Kidney (tissue), 14 donors: ENCODE results near the gene PDE6B. TPM values are rescaled to one million over a fixed set of nuclear protein-coding genes. Genes with fewer than 3 reads are reported as not detected.

Experiments
- DNase-seq, 5 donors: peaks; one replicate each; pipeline ENCODE4 v3.0.0-alpha.2; 2013 to 2020
- FAIRE-seq: peaks from 2 replicates; lab custom pipeline; 2012; peaks lifted over from hg19 to GRCh38; lab: Jason Lieb, UNC
- H3K27ac ChIP-seq, 2 donors: one replicate each; pipeline ENCODE4 v1.7.0; 2013; ENCODE audit warnings: low read depth in 2 of 2, low read length in 2 of 2, inconsistent platforms in 1 of 2
- H3K27me3 ChIP-seq: one replicate; pipeline ENCODE4 v1.7.1; 2013; ENCODE audit warnings: low read length, inconsistent platforms; ENCODE audit not compliant: control insufficient read depth, insufficient read depth
- H3K36me3 ChIP-seq, 3 donors: one replicate each; pipeline versions ENCODE4 v1.7.0 to v1.7.1; 2013; ENCODE audit warnings: low read length in 3 of 3, control low read depth in 1 of 3, inconsistent platforms in 1 of 3; ENCODE audit not compliant: insufficient read depth in 3 of 3, control insufficient read depth in 2 of 3
- H3K4me1 ChIP-seq, 3 donors: one replicate each; pipeline versions ENCODE4 v1.7.0 to v1.7.1; 2013; ENCODE audit warnings: low read length in 3 of 3, inconsistent platforms in 1 of 3, low read depth in 1 of 3; ENCODE audit not compliant: control insufficient read depth in 2 of 3, insufficient read depth in 2 of 3
- H3K4me3 ChIP-seq, 3 donors: one replicate each; pipeline versions ENCODE4 v1.7.0 to v1.8.1; 2013; ENCODE audit warnings: low read length in 3 of 3, control low read depth in 1 of 3, inconsistent platforms in 1 of 3
- H3K9ac ChIP-seq, 3 donors: one replicate each; pipeline versions ENCODE4 v1.7.0 to v1.7.1; 2013; ENCODE audit warnings: low read length in 3 of 3, control low read depth in 1 of 3, inconsistent platforms in 1 of 3
- H3K9me3 ChIP-seq, 3 donors: one replicate each; pipeline versions ENCODE4 v1.7.0 to v1.7.1; 2013; ENCODE audit warnings: low read length in 3 of 3, control low read depth in 1 of 3, inconsistent platforms in 1 of 3; ENCODE audit not compliant: control insufficient read depth in 2 of 3, insufficient read depth in 1 of 3
- intact Hi-C: fragments of 100-400 bp; cut with DNase I; formaldehyde crosslinking; loops from one replicate; pipeline ENCODE4 v1.11.1; 2022
- polyA plus RNA-seq: library from polyadenylated mRNA; stranded (reverse); fragments of 350-450 nt; fragmentation: Illumina TruSeq; extraction: RNeasy Lipid Tissue Mini Kit (QIAGEN cat#74804); gene quantifications from one replicate; pipeline ENCODE4 v1.2.3, GENCODE V29; 2014; ENCODE audit warnings: low read depth, low replicate concordance; ENCODE audit not compliant: insufficient read depth
- total RNA-seq: library from RNA; stranded (reverse); fragmentation: NEBNext Ultra II Directional; extraction: Animal tissue kit (Norgen Biotek cat#: 25700); gene quantifications from one replicate; pipeline ENCODE4 v1.2.1, GENCODE V29; 2021
- TF ChIP-seq, protein P1 (sequence below): IDR thresholded peaks from 3 replicates; pipeline ENCODE4 v1.5.1; 2012; ENCODE audit warnings: mild to moderate bottlenecking, moderate library complexity, borderline replicate concordance; ENCODE audit not compliant: insufficient read depth; ENCODE audit errors: extremely low read depth
- donor health status: control.
- donor health status: control.
- donor health status: control.
- donor health status: control.
- donor health status: control.
- donor health status: DM: yes; HTN: yes; CAD: no.
- donor health status: Normal renal cell carcinoma (clear cell type).

The PDE6B gene
- total and polyA plus RNA-seq, 2 donors from 2014 or later, result 10.7 to 10.8 TPM

DNA sequence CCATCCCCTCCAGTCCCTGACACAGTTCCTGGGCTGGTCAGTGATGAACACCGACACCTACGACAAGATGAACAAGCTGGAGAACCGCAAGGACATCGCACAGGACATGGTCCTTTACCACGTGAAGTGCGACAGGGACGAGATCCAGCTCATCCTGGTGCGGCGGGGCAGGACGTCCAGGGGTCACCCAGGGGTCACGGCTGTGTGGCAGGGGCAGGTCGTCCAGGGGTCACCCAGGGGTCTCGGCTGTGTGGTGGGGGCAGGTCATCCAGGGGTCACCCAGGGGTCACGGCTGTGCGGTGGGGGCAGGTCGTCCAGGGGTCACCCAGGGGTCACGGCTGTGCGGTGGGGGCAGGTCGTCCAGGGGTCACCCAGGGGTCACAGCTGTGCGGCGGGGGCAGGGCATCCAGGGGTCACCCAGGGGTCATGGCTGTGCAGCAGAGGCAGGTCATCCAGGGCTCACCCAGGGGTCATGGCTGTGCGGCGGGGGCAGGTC lies 32.0 kb downstream of the PDE6B start:
- FAIRE-seq (no peak), DNase-seq (peak in 1 of 5 donors; percentile 69)

DNA sequence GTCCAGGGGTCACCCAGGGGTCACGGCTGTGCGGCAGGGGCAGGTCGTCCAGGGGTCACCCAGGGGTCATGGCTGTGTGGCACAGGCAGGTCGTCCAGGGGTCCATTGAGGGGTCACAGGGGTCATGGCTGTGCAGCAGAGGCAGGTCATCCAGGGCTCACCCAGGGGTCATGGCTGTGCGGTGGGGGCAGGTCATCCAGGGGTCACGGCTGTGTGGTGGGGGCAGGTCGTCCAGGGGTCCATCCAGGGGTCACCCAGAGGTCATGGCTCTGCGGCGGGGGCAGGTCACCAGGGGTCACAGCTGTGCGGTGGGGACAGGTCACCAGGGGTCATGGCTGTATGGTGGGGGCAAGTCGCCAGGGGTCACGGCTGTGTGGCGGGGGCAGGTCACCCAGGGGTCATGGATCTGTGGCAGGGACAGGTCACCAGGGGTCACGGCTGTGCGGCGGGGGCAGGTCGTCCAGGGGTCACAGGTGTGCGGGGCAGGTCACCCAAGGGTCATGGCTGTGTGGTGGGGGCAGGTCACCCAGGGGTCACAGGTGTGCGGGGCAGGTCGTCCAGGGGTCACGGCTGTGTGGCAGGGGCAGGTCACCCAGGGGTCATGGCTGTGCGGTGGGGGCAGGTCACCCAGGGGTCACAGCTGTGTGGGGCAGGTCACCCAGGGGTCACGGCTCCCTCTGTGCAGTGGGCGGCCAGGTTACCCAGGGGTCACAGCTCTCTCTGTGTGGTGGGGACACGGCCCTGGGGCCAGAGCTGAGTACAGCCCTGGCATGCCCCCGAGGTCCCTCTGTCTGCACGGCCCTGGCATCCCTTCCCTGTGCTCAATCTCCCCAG lies 32.7 kb downstream of the PDE6B start:
- no peaks in the 10 kb centered on the region for H3K36me3 ChIP-seq
- no peak overlapping the region for H3K4me3 ChIP-seq
- no peak overlapping the region for H3K27ac ChIP-seq
- H3K9me3 ChIP-seq, result no peaks in the 10 kb centered on the region
- TF ChIP-seq, protein P1, sequence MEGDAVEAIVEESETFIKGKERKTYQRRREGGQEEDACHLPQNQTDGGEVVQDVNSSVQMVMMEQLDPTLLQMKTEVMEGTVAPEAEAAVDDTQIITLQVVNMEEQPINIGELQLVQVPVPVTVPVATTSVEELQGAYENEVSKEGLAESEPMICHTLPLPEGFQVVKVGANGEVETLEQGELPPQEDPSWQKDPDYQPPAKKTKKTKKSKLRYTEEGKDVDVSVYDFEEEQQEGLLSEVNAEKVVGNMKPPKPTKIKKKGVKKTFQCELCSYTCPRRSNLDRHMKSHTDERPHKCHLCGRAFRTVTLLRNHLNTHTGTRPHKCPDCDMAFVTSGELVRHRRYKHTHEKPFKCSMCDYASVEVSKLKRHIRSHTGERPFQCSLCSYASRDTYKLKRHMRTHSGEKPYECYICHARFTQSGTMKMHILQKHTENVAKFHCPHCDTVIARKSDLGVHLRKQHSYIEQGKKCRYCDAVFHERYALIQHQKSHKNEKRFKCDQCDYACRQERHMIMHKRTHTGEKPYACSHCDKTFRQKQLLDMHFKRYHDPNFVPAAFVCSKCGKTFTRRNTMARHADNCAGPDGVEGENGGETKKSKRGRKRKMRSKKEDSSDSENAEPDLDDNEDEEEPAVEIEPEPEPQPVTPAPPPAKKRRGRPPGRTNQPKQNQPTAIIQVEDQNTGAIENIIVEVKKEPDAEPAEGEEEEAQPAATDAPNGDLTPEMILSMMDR, result no peak
- peak in 2 of 5 donors; percentile 71 to 76 for DNase-seq
- no peak overlapping the region for H3K9ac ChIP-seq
- FAIRE-seq, result no peak
- no peaks in the 10 kb centered on the region for H3K27me3 ChIP-seq
- intact Hi-C loops, result no loop called here
- H3K4me1 ChIP-seq, result peaks cover 0 to 1% (median 0%) of the 10 kb centered on the region in 3 donors

More for the DNA sequence above, 32.0 kb downstream of the PDE6B start:
- intact Hi-C loops, result no loop called here
- Histone ChIP-seq H3K27me3 (no peaks in the 10 kb centered on the region), H3K4me3 (no peak overlapping the region), H3K36me3 (no peaks in the 10 kb centered on the region), H3K27ac (no peak overlapping the region), H3K4me1 (no peaks in the 10 kb centered on the region), H3K9ac (no peak overlapping the region), H3K9me3 (no peaks in the 10 kb centered on the region)
- TF ChIP-seq, protein P1, result no peak

DNA sequence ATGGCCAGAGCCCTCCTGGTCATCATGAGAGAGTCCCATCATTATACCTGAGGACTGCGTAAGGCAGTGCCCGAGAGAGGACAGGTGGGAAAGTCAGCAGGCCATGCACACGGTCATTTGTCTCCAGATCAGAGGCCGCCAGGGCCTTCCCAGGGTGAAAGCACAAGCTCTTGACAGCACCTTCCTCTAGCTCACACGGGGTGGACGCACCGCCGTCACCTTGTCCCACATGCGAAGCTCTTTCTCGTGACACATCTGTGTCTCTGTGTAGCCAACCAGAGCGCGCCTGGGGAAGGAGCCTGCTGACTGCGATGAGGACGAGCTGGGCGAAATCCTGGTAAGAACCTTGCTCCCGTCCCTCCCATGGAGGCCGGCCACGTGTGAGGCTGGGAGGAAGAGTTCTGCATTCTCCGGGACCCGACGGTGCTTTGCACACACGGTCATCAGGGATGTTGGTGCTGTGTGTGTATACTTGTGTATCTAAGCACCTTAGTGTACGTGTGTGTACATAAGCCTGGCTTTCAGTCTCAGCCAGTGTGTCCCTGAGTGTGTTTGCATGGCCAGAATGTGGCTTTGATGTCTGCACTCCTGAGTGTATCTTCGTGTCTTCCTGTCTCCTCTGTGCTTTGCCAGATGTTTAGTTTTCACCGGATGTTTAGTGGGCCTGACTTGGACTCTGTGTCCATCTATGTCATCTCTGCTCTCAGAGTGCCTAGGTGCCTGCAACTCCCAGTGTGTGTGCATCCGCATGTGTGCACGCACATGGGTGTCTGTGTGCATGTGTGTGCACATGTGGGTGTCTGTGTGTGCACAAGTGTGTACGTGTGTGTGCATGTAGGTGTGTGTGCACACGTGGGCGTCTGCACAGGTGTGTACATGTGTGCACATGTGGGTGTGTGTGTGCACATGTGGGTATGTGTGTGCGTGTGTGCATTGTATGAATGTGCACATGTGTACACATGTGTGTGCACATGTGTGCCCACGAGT lies 33.6 kb downstream of the PDE6B start:
- TF ChIP-seq, protein P1, result no peak
- Histone ChIP-seq H3K4me3 (no peak overlapping the region), H3K4me1 (peaks cover 0 to 4% (median 0%) of the 10 kb centered on the region in 3 donors), H3K27me3 (no peaks in the 10 kb centered on the region), H3K36me3 (no peaks in the 10 kb centered on the region), H3K9ac (no peak overlapping the region), H3K9me3 (no peaks in the 10 kb centered on the region), H3K27ac (no peak overlapping the region)
- DNase-seq (peak in 2 of 5 donors; percentile 39 to 68), FAIRE-seq (no peak)
- intact Hi-C loops, result no loop called here
